HCT116 (cell line): ENCODE data around the gene TMEM80. TPM values are rescaled to one million over a fixed set of nuclear protein-coding genes. Genes with fewer than 3 reads are reported as not detected.

Experiments used
- ATAC-seq: fragments of 200-7000 bp; cut with Tn5 transposase; 2 replicates; pipeline ENCODE4 v1.9.1; 2020; ENCODE audit warnings: mild to moderate bottlenecking, moderate library complexity
- BruUV-seq: library from RNA; stranded (reverse); fragments of 400-500 nt; replicated peaks from 2 replicates; lab custom pipeline; 2021; lab: Mats Ljungman, UMichigan
- CTCF ChIA-PET: fragments of 300-600 bp; sonication (Branson Sonifier 250); formaldehyde crosslinking; loops from one replicate; lab custom pipeline; 2021; ENCODE audit warnings: antibody characterized with exemption; lab: Charles Lee
- POLR2A ChIA-PET: fragments of 300-600, 350-600 bp; sonication (Branson Sonifier 250); formaldehyde crosslinking; loops from one replicate; lab custom pipeline; 2021; ENCODE audit warnings: antibody characterized with exemption; lab: Charles Lee
- RAD21 ChIA-PET, 2 experiments: fragments of 300-600 bp; sonication (Branson Sonifier 250); formaldehyde crosslinking; loops; one replicate each; lab custom pipeline; 2023; ENCODE audit warnings: low total read pairs in 2 of 2; ENCODE audit not compliant: uncharacterized antibody in 2 of 2, unreplicated experiment in 2 of 2, low non-redundant PET in 1 of 2; lab: Charles Lee
- DNase-seq: peaks from one replicate; pipeline ENCODE4 v3.0.0-alpha.2; 2010; ENCODE audit warnings: low read depth, low spot score
- H2AFZ ChIP-seq: fragments of 200-600 bp; shearing (Covaris generic), sonication (generic); 2 replicates; pipeline ENCODE4 v1.6.1; 2017; ENCODE audit warnings: low read depth, mixed run types, mixed read lengths, antibody characterized with exemption, low read length; ENCODE audit not compliant: poor library complexity, severe bottlenecking
- H3K27ac ChIP-seq: 2 replicates; pipeline ENCODE4 v1.5.1; 2012; ENCODE audit warnings: low read depth, low read length
- H3K27me3 ChIP-seq: fragments of 200-600 bp; sonication (generic); 2 replicates; pipeline ENCODE4 v1.6.1; 2016; ENCODE audit warnings: mixed run types, low read length, mixed read lengths; ENCODE audit not compliant: insufficient read depth
- H3K36me3 ChIP-seq, 2 experiments: fragments of 200-500 bp in 1 of 2; fragments of 200-600 bp in 1 of 2; sonication (Bioruptor generic) in 1 of 2; sonication (generic) in 1 of 2; 2 replicates each; pipeline versions ENCODE4 v1.5.1 to v1.6.1; 2014 to 2016; ENCODE audit warnings: low read length in 2 of 2, inconsistent platforms in 1 of 2, mixed read lengths in 1 of 2, mixed run types in 1 of 2; ENCODE audit not compliant: insufficient read depth in 2 of 2, control insufficient read depth in 1 of 2
- H3K4me1 ChIP-seq, 2 experiments: fragments of 200-600 bp in 1 of 2; sonication (generic) in 1 of 2; 2 replicates each; pipeline versions ENCODE4 v1.5.1 to v1.6.1; 2012 to 2017; ENCODE audit warnings: low read length in 2 of 2, inconsistent platforms in 1 of 2, mild to moderate bottlenecking in 1 of 2, mixed read lengths in 1 of 2, mixed run types in 1 of 2, moderate library complexity in 1 of 2; ENCODE audit not compliant: insufficient read depth in 2 of 2, control insufficient read depth in 1 of 2
- H3K4me2 ChIP-seq: fragments of 200-600 bp; sonication (generic); 2 replicates; pipeline ENCODE4 v1.6.1; 2017; ENCODE audit warnings: mixed run types, low read length, mixed read lengths
- H3K4me3 ChIP-seq, 2 experiments: fragments of 200-600 bp in 1 of 2; sonication (generic) in 1 of 2; replicated peaks in 1 of 2; 2 replicates each; pipeline ENCODE4 v1.5.1; 2011 to 2016; ENCODE audit warnings: low read length in 2 of 2, control low read depth in 1 of 2, low read depth in 1 of 2, mild to moderate bottlenecking in 1 of 2, mixed read lengths in 1 of 2, mixed run types in 1 of 2
- H3K79me2 ChIP-seq: fragments of 200-600 bp; sonication (generic); 2 replicates; pipeline ENCODE4 v1.6.1; 2017; ENCODE audit warnings: mild to moderate bottlenecking, mixed run types, low read length, moderate library complexity, mixed read lengths; ENCODE audit not compliant: insufficient read depth
- H3K9ac ChIP-seq: fragments of 200-600 bp; sonication (generic); 2 replicates; pipeline ENCODE4 v1.6.1; 2016; ENCODE audit warnings: low read length, mixed read lengths
- H3K9me2 ChIP-seq: fragments of 200-600 bp; sonication (generic), shearing (Covaris generic); 2 replicates; pipeline ENCODE4 v1.6.1; 2017; ENCODE audit warnings: mixed run types, mild to moderate bottlenecking, moderate library complexity; ENCODE audit not compliant: insufficient read depth
- H3K9me3 ChIP-seq, 2 experiments: fragments of 200-500 bp in 1 of 2; fragments of 200-600 bp in 1 of 2; sonication (Bioruptor generic) in 1 of 2; sonication (generic) in 1 of 2; 2 replicates each; pipeline ENCODE4 v1.6.1; 2014 to 2017; ENCODE audit warnings: low read length in 2 of 2, mixed read lengths in 2 of 2, inconsistent platforms in 1 of 2, low read depth in 1 of 2, mild to moderate bottlenecking in 1 of 2, mixed run types in 1 of 2, moderate library complexity in 1 of 2; ENCODE audit not compliant: control insufficient read depth in 1 of 2, insufficient read depth in 1 of 2
- H4K20me1 ChIP-seq: fragments of 200-600 bp; sonication (generic), shearing (Covaris generic); 2 replicates; pipeline ENCODE4 v1.6.1; 2017; ENCODE audit warnings: mixed run types, mild to moderate bottlenecking, moderate library complexity; ENCODE audit not compliant: insufficient read depth
- EGR1 ChIP-seq: IDR thresholded peaks from 2 replicates; pipeline ENCODE4 v1.6.1; 2012; ENCODE audit warnings: low read depth
- EZH2 ChIP-seq: fragments of 200-600 bp; sonication (generic); IDR thresholded peaks from 2 replicates; pipeline ENCODE4 v1.6.1; 2017; ENCODE audit warnings: antibody characterized with exemption, mixed run types
- EZH2phosphoT487 ChIP-seq: fragments of 200-600 bp; IDR thresholded peaks from 2 replicates; pipeline ENCODE4 v1.6.1; 2018; ENCODE audit warnings: antibody characterized with exemption, borderline replicate concordance
- FOSL1 ChIP-seq: IDR thresholded peaks from 2 replicates; pipeline ENCODE4 v1.6.1; 2012; ENCODE audit warnings: low read depth
- JUND ChIP-seq: IDR thresholded peaks from 2 replicates; pipeline ENCODE4 v1.6.1; 2012
- POLR2A ChIP-seq: IDR thresholded peaks from 2 replicates; pipeline ENCODE4 v1.7.0; 2011; ENCODE audit warnings: borderline replicate concordance; ENCODE audit not compliant: insufficient read depth, insufficient read length; ENCODE audit errors: extremely low read depth
- SP1 ChIP-seq: IDR thresholded peaks from 2 replicates; pipeline ENCODE4 v1.6.1; 2012; ENCODE audit warnings: low read depth
- SRF ChIP-seq: IDR thresholded peaks from 2 replicates; pipeline ENCODE4 v1.6.1; 2012; ENCODE audit warnings: low read depth
- YY1 ChIP-seq: IDR thresholded peaks from 2 replicates; pipeline ENCODE4 v1.6.1; 2011; ENCODE audit warnings: low read length, low read depth, moderate library complexity, mild to moderate bottlenecking; ENCODE audit not compliant: insufficient replicate concordance; ENCODE audit errors: extremely low read depth
- ZFX ChIP-seq: fragments of 450-650 bp; IDR thresholded peaks from 2 replicates; pipeline ENCODE4 v1.6.1; 2017
- intact Hi-C: fragments of 100-400 bp; cut with micrococcal nuclease; formaldehyde crosslinking; loops from 2 replicates; pipeline ENCODE4 v1.10.0; 2022
- total RNA-seq: library from RNA; stranded (reverse); gene quantifications from one replicate; pipeline ENCODE4 v1.2.1, GENCODE V29; 2021; ENCODE audit not compliant: unreplicated experiment
- TF ChIP-seq, protein P1 (sequence below): IDR thresholded peaks from 2 replicates; pipeline ENCODE4 v1.6.1; 2012
- TF ChIP-seq, protein P2 (sequence below): IDR thresholded peaks from 2 replicates; pipeline ENCODE4 v1.6.1; 2012; ENCODE audit warnings: low read depth
- TF ChIP-seq, protein P3 (sequence below): IDR thresholded peaks from 2 replicates; pipeline ENCODE4 v1.6.1; 2011; ENCODE audit warnings: mild to moderate bottlenecking, low read length, moderate library complexity; ENCODE audit not compliant: insufficient replicate concordance; ENCODE audit errors: extremely low read depth

The TMEM80 gene
- total RNA-seq, 1 experiment from 2014 or later = 18.4 TPM

DNA sequence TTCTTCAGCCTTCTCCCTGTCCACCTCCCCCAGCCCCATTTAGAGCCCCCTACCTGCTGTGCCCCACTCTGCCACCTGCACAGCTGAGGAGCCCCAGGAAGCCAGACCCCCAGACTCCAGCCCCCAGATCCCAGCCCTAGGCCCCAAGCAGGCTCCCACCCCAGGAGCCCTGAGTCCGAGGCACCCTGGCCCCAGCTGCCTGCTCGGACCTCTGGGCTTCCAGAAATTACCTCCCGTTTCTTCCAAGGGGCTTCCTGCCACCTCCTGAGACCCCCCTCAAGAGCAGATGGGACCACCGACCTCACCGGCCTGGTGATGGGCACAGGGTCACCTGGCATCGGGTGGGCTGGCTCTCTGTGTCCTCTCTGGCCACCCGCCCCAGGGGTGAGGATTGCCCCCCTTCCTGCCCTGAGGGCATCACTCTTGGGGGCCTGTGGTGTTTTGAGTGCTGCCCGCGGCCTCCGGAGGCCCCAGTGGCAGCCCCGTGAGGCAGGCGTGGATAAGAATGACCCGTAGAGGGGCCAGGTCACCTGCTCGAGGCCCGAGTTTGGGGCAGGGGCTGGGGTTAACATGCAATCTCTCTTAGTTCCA is 33.4 kb downstream of the TMEM80 start:
- Histone ChIP-seq H3K27me3 (no peaks in the 10 kb centered on the region), H4K20me1 (no peaks in the 10 kb centered on the region), H3K27ac (peak overlapping the region; percentile 70; the same call in 1 of the 2 replicates), H3K9me3 (no peaks in the 10 kb centered on the region), H3K9ac (peak overlapping the region; percentile 61; the same call in 1 of the 2 replicates), H2AFZ (no peak overlapping the region), H3K4me1 (peaks cover 7 to 24% of the 10 kb centered on the region in 2 experiments; a peak in 3 of 4 replicates), H3K79me2 (no peaks in the 10 kb centered on the region), H3K9me2 (no peaks in the 10 kb centered on the region), H3K4me3 (no peak overlapping the region), H3K4me2 (no peak overlapping the region), H3K36me3 (peaks cover 0 to 7% of the 10 kb centered on the region in 2 experiments; a peak in 1 of 4 replicates)
- no peak for ATAC-seq
- no peak for DNase-seq
- TF ChIP-seq SRF (no peak), POLR2A (no peak), YY1 (no peak), FOSL1 (no peak)
- ChIA-PET POLR2A (interaction anchor here (1.2 kb wide), 1 partner anchor 13 kb away, joined by 4 read pairs; no protein-coding TSS in a partner anchor), CTCF (interaction anchor here (1.0 to 2.1 kb wide), 7 partner anchors 8 to 34 kb away, joined by 4 to 10 read pairs (median 8); partner anchors contain the start of genes DEAF1, EPS8L2 and TMEM80), RAD21 (interaction anchor here in 1 of 2 experiments (0.6 to 0.7 kb wide), 2 partner anchors 17 to 32 kb away, joined by 3 to 5 read pairs; no protein-coding TSS in a partner anchor)
- intact Hi-C loops = loop anchor here (2.0 kb wide), 2 partner anchors 36 to 174 kb away; no protein-coding TSS in a partner anchor
- BruUV-seq = no TSS peak

DNA sequence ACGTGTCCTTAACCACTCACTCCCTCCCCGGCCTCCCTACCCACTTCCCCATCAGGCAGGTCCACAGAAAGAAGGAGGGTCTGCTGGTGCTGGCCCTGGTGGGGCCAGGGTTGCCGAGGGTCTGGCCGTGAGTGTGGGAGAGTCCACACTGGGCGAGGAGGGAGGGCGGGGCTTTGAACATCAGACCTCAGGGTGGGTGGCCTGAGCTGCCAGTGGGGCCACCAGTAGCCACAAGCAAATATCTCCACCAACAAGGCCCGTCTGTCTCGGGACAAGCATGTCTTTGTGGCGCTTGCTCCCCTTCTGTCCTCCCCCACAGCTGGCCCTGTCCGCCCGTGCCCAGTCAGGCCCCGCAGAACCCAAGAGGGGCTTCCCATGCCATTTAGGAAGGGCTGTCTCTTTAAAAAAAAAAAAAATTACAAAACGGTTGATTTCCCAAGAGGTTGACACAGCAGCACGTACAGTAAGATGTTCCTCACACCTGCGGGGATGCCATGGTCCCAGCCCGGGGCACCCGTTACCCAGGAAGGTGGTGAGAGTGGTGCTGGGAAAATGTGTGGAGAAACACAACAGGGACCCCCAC is 34.0 kb downstream of the TMEM80 start:
- no peaks in the 10 kb centered on the region for H3K9me3 ChIP-seq
- H4K20me1 ChIP-seq = no peaks in the 10 kb centered on the region
- POLR2A ChIA-PET = no interaction called here
- BruUV-seq = no TSS peak
- no peak overlapping the region for H2AFZ ChIP-seq
- H3K27me3 ChIP-seq = no peaks in the 10 kb centered on the region
- CTCF ChIA-PET = no interaction called here
- no peak overlapping the region for H3K9ac ChIP-seq
- ATAC-seq (no peak), DNase-seq (no peak)
- H3K4me2 ChIP-seq = no peak overlapping the region
- RAD21 ChIA-PET = interaction anchor here in 1 of 2 experiments (0.7 kb wide), 1 partner anchor 17 kb away, joined by 5 read pairs; no protein-coding TSS in a partner anchor
- H3K79me2 ChIP-seq = no peaks in the 10 kb centered on the region
- H3K9me2 ChIP-seq = no peaks in the 10 kb centered on the region
- H3K4me1 ChIP-seq = peaks cover 7 to 24% of the 10 kb centered on the region in 2 experiments; a peak in 3 of 4 replicates
- intact Hi-C loops = loop anchor here (2.0 kb wide), 2 partner anchors 35 to 175 kb away; no protein-coding TSS in a partner anchor
- H3K4me3 ChIP-seq = no peak overlapping the region
- H3K36me3 ChIP-seq = peaks cover 0 to 2% of the 10 kb centered on the region in 2 experiments; a peak in 1 of 4 replicates
- H3K27ac ChIP-seq = no peak overlapping the region
- no peak for TF ChIP-seq ZFX
- TF ChIP-seq, protein P1, sequence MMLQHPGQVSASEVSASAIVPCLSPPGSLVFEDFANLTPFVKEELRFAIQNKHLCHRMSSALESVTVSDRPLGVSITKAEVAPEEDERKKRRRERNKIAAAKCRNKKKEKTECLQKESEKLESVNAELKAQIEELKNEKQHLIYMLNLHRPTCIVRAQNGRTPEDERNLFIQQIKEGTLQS = no peak
- no peak for TF ChIP-seq SP1
- TF ChIP-seq EZH2phosphoT487 = no peak
- no peak for TF ChIP-seq JUND
- TF ChIP-seq EGR1 = no peak
- TF ChIP-seq, protein P2, sequence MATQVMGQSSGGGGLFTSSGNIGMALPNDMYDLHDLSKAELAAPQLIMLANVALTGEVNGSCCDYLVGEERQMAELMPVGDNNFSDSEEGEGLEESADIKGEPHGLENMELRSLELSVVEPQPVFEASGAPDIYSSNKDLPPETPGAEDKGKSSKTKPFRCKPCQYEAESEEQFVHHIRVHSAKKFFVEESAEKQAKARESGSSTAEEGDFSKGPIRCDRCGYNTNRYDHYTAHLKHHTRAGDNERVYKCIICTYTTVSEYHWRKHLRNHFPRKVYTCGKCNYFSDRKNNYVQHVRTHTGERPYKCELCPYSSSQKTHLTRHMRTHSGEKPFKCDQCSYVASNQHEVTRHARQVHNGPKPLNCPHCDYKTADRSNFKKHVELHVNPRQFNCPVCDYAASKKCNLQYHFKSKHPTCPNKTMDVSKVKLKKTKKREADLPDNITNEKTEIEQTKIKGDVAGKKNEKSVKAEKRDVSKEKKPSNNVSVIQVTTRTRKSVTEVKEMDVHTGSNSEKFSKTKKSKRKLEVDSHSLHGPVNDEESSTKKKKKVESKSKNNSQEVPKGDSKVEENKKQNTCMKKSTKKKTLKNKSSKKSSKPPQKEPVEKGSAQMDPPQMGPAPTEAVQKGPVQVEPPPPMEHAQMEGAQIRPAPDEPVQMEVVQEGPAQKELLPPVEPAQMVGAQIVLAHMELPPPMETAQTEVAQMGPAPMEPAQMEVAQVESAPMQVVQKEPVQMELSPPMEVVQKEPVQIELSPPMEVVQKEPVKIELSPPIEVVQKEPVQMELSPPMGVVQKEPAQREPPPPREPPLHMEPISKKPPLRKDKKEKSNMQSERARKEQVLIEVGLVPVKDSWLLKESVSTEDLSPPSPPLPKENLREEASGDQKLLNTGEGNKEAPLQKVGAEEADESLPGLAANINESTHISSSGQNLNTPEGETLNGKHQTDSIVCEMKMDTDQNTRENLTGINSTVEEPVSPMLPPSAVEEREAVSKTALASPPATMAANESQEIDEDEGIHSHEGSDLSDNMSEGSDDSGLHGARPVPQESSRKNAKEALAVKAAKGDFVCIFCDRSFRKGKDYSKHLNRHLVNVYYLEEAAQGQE = no peak
- no peak for TF ChIP-seq EZH2
- TF ChIP-seq, protein P3, sequence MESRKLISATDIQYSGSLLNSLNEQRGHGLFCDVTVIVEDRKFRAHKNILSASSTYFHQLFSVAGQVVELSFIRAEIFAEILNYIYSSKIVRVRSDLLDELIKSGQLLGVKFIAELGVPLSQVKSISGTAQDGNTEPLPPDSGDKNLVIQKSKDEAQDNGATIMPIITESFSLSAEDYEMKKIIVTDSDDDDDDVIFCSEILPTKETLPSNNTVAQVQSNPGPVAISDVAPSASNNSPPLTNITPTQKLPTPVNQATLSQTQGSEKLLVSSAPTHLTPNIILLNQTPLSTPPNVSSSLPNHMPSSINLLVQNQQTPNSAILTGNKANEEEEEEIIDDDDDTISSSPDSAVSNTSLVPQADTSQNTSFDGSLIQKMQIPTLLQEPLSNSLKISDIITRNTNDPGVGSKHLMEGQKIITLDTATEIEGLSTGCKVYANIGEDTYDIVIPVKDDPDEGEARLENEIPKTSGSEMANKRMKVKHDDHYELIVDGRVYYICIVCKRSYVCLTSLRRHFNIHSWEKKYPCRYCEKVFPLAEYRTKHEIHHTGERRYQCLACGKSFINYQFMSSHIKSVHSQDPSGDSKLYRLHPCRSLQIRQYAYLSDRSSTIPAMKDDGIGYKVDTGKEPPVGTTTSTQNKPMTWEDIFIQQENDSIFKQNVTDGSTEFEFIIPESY = no peak
- TF ChIP-seq POLR2A = no peak
- no peak for TF ChIP-seq FOSL1
